Gastrocnemius medialis (tissue), 4 donors: ENCODE results near the gene CITED4.

Source experiments
- POLR2A ChIP-seq, 2 donors: fragments of 450-650 bp; IDR thresholded peaks; one replicate each; pipeline ENCODE4 v1.6.1; 2017; ENCODE audit warnings: antibody characterized with exemption in 2 of 2, mild to moderate bottlenecking in 2 of 2, moderate library complexity in 2 of 2
- TF ChIP-seq, protein P1 (sequence below), 5 experiments: fragments of 450-650 bp in 3 of 5; fragments of 200-600 bp in 2 of 5; sonication (generic) in 2 of 5; IDR thresholded peaks in 4 of 5; conservative IDR thresholded peaks in 1 of 5; 1 replicate in 4 of 5; 2 replicates in 1 of 5; pipeline ENCODE4 v1.5.1; 2016 to 2019; ENCODE audit warnings: antibody characterized with exemption in 5 of 5, mild to moderate bottlenecking in 3 of 5, moderate library complexity in 3 of 5

DNA sequence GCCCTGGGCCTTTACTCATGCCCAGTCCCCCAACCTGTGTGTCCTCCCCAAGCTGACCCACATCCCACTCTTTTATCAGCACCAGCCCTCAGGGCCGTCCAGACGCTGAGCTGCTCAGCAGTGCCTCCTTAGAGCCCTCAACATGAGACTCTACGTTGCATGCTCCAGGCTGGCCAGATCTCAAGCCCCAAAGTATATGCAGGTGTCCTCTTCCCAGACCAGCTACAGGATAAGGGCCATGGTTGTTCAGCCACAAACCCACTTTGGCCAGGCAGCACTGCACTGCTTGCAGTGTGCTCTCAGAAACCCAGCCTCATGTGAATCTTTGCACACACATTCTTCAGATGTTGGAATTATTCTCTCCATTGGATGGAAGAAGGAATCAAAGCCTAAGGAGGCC is 6.0 kb downstream of the CITED4 start:
- no peak for TF ChIP-seq POLR2A (IDR thresholded peaks at IDR 0.05)
- TF ChIP-seq, protein P1, sequence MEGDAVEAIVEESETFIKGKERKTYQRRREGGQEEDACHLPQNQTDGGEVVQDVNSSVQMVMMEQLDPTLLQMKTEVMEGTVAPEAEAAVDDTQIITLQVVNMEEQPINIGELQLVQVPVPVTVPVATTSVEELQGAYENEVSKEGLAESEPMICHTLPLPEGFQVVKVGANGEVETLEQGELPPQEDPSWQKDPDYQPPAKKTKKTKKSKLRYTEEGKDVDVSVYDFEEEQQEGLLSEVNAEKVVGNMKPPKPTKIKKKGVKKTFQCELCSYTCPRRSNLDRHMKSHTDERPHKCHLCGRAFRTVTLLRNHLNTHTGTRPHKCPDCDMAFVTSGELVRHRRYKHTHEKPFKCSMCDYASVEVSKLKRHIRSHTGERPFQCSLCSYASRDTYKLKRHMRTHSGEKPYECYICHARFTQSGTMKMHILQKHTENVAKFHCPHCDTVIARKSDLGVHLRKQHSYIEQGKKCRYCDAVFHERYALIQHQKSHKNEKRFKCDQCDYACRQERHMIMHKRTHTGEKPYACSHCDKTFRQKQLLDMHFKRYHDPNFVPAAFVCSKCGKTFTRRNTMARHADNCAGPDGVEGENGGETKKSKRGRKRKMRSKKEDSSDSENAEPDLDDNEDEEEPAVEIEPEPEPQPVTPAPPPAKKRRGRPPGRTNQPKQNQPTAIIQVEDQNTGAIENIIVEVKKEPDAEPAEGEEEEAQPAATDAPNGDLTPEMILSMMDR (IDR thresholded peaks at IDR 0.05 in 4 of 5, conservative IDR thresholded peaks at IDR 0.05 in 1 of 5) = no peak
